Glutamatergic neuron (in vitro differentiated cells): ENCODE results near the gene ERGIC1. TPM values are rescaled to one million over a fixed set of nuclear protein-coding genes. Genes with fewer than 3 reads are reported as not detected.

Experiments
- DNase-seq: peaks from one replicate; pipeline ENCODE4 v3.0.0; 2022
- H3K27ac Mint-ChIP-seq: one replicate; pipeline ENCODE4 v1.8.0; 2020; ENCODE audit warnings: mild to moderate bottlenecking, mixed read lengths, inconsistent platforms; ENCODE audit not compliant: unreplicated experiment
- H3K27me3 Mint-ChIP-seq: one replicate; pipeline ENCODE4 v1.8.0; 2020; ENCODE audit warnings: mild to moderate bottlenecking, moderate library complexity, mixed read lengths, inconsistent platforms; ENCODE audit not compliant: unreplicated experiment
- H3K36me3 Mint-ChIP-seq: one replicate; pipeline ENCODE4 v1.8.0; 2020; ENCODE audit warnings: mild to moderate bottlenecking, mixed read lengths, inconsistent platforms; ENCODE audit not compliant: unreplicated experiment
- H3K4me1 Mint-ChIP-seq: one replicate; pipeline ENCODE4 v1.8.0; 2020; ENCODE audit warnings: mild to moderate bottlenecking, low read depth, mixed read lengths, inconsistent platforms; ENCODE audit not compliant: unreplicated experiment
- H3K4me3 Mint-ChIP-seq: one replicate; pipeline ENCODE4 v1.8.0; 2020; ENCODE audit warnings: mild to moderate bottlenecking, mixed read lengths, inconsistent platforms; ENCODE audit not compliant: unreplicated experiment
- H3K9me3 Mint-ChIP-seq: one replicate; pipeline ENCODE4 v1.8.0; 2020; ENCODE audit warnings: mild to moderate bottlenecking, moderate library complexity, mixed read lengths, inconsistent platforms; ENCODE audit not compliant: unreplicated experiment
- CTCF ChIP-seq: fragments of 200-600 bp; sonication (generic); IDR thresholded peaks from one replicate; pipeline ENCODE4 v1.5.0; 2021; ENCODE audit not compliant: partially characterized antibody, unreplicated experiment
- total RNA-seq: library from RNA; stranded (reverse); fragmentation: NEBNext Ultra II Directional; extraction: Animal tissue kit (Norgen Biotek cat#: 25700); gene quantifications from one replicate; pipeline ENCODE4 v1.2.1, GENCODE V29; 2021; ENCODE audit not compliant: unreplicated experiment

Gene ERGIC1
- total RNA-seq, 1 donor from 2014 or later: 76.2 TPM

GRCh38 chr5:172926796-172927195, 92.7 kb downstream of the ERGIC1 start:
- Mint-ChIP-seq H3K27me3 (peaks cover 5% of the 10 kb centered on the region), H3K4me1 (peaks cover 18% of the 10 kb centered on the region), H3K9me3 (peaks cover 18% of the 10 kb centered on the region), H3K27ac (peak overlapping the region; percentile 60), H3K36me3 (peaks cover 5% of the 10 kb centered on the region), H3K4me3 (peak overlapping the region; percentile 9)
- no peak for TF ChIP-seq CTCF
- DNase-seq: no peak

GRCh38 chr5:172929371-172929838, 95.4 kb downstream of the ERGIC1 start:
- no peak for TF ChIP-seq CTCF
- no peak for DNase-seq
- Mint-ChIP-seq H3K36me3 (peaks cover 5% of the 10 kb centered on the region), H3K9me3 (peaks cover 12% of the 10 kb centered on the region), H3K4me1 (peaks cover 36% of the 10 kb centered on the region), H3K4me3 (no peak overlapping the region), H3K27me3 (no peaks in the 10 kb centered on the region), H3K27ac (no peak overlapping the region)

GRCh38 chr5:172931001-172931536, 97.0 kb downstream of the ERGIC1 start:
- peaks cover 5% of the 10 kb centered on the region for H3K36me3 Mint-ChIP-seq
- H3K27ac Mint-ChIP-seq: peak overlapping the region; percentile 43
- H3K4me1 Mint-ChIP-seq: peaks cover 45% of the 10 kb centered on the region
- H3K4me3 Mint-ChIP-seq: no peak overlapping the region
- H3K27me3 Mint-ChIP-seq: peaks cover 2% of the 10 kb centered on the region
- DNase-seq: no peak
- peaks cover 11% of the 10 kb centered on the region for H3K9me3 Mint-ChIP-seq
- TF ChIP-seq CTCF: no peak

GRCh38 chr5:172932313-172933017, 98.4 kb downstream of the ERGIC1 start:
- peaks cover 38% of the 10 kb centered on the region for H3K4me1 Mint-ChIP-seq
- H3K36me3 Mint-ChIP-seq: no peaks in the 10 kb centered on the region
- TF ChIP-seq CTCF: peak; percentile 94
- peak; percentile 80 for DNase-seq
- H3K9me3 Mint-ChIP-seq: peaks cover 7% of the 10 kb centered on the region
- H3K27ac Mint-ChIP-seq: peak overlapping the region; percentile 80
- H3K4me3 Mint-ChIP-seq: no peak overlapping the region
- H3K27me3 Mint-ChIP-seq: peaks cover 2% of the 10 kb centered on the region

GRCh38 chr5:172933238-172933637, 99.2 kb downstream of the ERGIC1 start:
- no peak for DNase-seq
- H3K27ac Mint-ChIP-seq: peak overlapping the region; percentile 80
- H3K4me1 Mint-ChIP-seq: peaks cover 38% of the 10 kb centered on the region
- no peaks in the 10 kb centered on the region for H3K36me3 Mint-ChIP-seq
- peaks cover 9% of the 10 kb centered on the region for H3K9me3 Mint-ChIP-seq
- TF ChIP-seq CTCF: no peak
- H3K4me3 Mint-ChIP-seq: no peak overlapping the region
- H3K27me3 Mint-ChIP-seq: peaks cover 2% of the 10 kb centered on the region
